ENCODE results near the gene MRAP. TPM values are rescaled to one million over a fixed set of nuclear protein-coding genes. Genes with fewer than 3 reads are reported as not detected.

MRAP gene
- total and polyA plus RNA-seq, 9 of the 15 experiments (the other 6 are each of a cell fraction or from before 2014, with no cell fraction given) = 0.63 to 2.3 TPM; not detected in 7

DNA sequence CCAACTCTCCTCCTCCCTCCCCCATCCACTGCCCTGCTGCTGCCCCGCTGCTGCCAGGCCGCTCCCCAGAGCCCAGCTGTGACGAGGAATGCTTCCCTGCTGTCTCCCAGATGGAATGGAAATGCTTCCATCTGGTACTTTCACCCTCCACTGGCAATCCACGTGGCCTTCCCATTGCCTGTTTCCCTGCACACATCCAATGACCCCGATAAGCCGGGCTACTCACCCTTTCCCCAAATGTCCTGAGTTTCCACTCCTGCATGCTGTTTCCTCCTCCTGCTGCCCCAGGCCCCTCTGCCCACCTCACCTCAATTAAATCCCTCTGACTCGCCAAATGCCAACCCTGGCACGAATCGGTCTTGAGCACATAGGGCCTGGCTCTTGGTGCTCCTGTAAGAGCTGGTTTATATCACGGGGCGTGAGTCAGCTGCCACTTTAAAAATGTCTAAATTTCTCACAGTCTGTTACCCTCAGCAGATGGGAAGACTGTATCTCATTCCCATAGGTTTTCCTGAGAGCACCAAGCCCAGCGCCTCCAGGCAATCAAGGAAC lies 36.4 kb downstream of the MRAP start:
- no peak for DNase-seq (ENCODE audit: extremely low read depth in 1 of 4, low spot score in 3 of 4)
- H3K4me2 ChIP-seq (ENCODE audit: insufficient read depth, low read length) = no peak overlapping the region
- H3K27me3 ChIP-seq (ENCODE audit: control insufficient read depth in 2 of 2, insufficient read depth in 2 of 2, low read length in 2 of 2) = no peaks in the 10 kb centered on the region
- BruUV-seq (replicated peaks) = no TSS peak
- H3K36me3 ChIP-seq (ENCODE audit: control insufficient read depth, insufficient read depth, low read length) = peaks cover 96% of the 10 kb centered on the region
- H3K4me3 ChIP-seq = no peak overlapping the region
- in situ Hi-C loops (cut with MboI) = no loop called here
- ChIA-PET POLR2A (no interaction called here), CTCF (ENCODE audit: low intra/inter-chr PET ratio) (no interaction called here)
- no peak overlapping the region for H2AFZ ChIP-seq (ENCODE audit: low read depth, low read length)
- no peak for FAIRE-seq
- no peaks in the 10 kb centered on the region for H3K9me3 ChIP-seq (replicated peaks; ENCODE audit: control insufficient read depth, insufficient read depth, low read depth, low read length)
- peaks cover 0 to 2% of the 10 kb centered on the region in 2 experiments; a peak in 1 of 5 replicates for H3K4me1 ChIP-seq (replicated peaks in 1 of 2; ENCODE audit: control insufficient read depth in 2 of 2, insufficient read depth in 2 of 2, low read length in 2 of 2)
- ATAC-seq = no peak
- H4K20me1 ChIP-seq (replicated peaks; ENCODE audit: control insufficient read depth, insufficient read depth, low read length) = no peaks in the 10 kb centered on the region
- no peaks in the 10 kb centered on the region for H3K9me1 ChIP-seq (ENCODE audit: control insufficient read depth, insufficient read depth, low read length)
- WGBS (ENCODE audit: insufficient coverage, low coverage, missing lambda C conversion rate) = 95% methylated on average over 11 of the region's 12 CpGs
- H3K27ac ChIP-seq (ENCODE audit: extremely low read depth, low read depth, low read length) = no peak overlapping the region
- no peaks in the 10 kb centered on the region for H3K79me2 ChIP-seq (ENCODE audit: control insufficient read depth, insufficient read depth, low read length)
- intact Hi-C loops (cut with micrococcal nuclease) = no loop called here
- H3K9ac ChIP-seq (ENCODE audit: insufficient read depth in 1 of 2, low read depth in 2 of 2, low read length in 2 of 2) = no peak overlapping the region
- TF ChIP-seq ZNF592 (IDR thresholded peaks at IDR 0.05) (no peak), MXI1 (IDR thresholded peaks at IDR 0.05; ENCODE audit: low read depth, low read length) (no peak), E2F3 (CRISPR knock-in tag; IDR thresholded peaks at IDR 0.05) (no peak), ID3 (CRISPR knock-in tag; IDR thresholded peaks at IDR 0.05) (no peak), ID3 (tag; IDR thresholded peaks at IDR 0.05) (no peak), NONO (IDR thresholded peaks at IDR 0.05; ENCODE audit: low read depth in 2 of 2, low read length in 1 of 2) (no peak), ZNF212 (CRISPR knock-in tag; IDR thresholded peaks at IDR 0.05) (no peak), ZNF76 (CRISPR knock-in tag; IDR thresholded peaks at IDR 0.05; ENCODE audit: borderline replicate concordance) (no peak), MCM7 (IDR thresholded peaks at IDR 0.05) (no peak)

Data from K562 (cell line).